ENCODE data around the gene PTPN3. TPM values are rescaled to one million over a fixed set of nuclear protein-coding genes. Genes with fewer than 3 reads are reported as not detected.
"Not testable (repeated sequence)": the region's sequence is repeated elsewhere in the genome, so short reads cannot be mapped to it uniquely, and the experiment has no call there.

PTPN3 gene
- polyA plus RNA-seq, 2 of the 4 experiments (the other 2 are of a cell fraction) = 8.9 to 20.3 TPM

- DNase-seq (ENCODE audit: low read depth in 1 of 2, low spot score in 1 of 2) (no peak), FAIRE-seq (no peak), ATAC-seq (no peak)
- peaks cover 9% of the 10 kb centered on the region for H3K4me1 ChIP-seq
- no peak overlapping the region for H3K27ac ChIP-seq
- H3K9me3 ChIP-seq = no peaks in the 10 kb centered on the region
- no peak overlapping the region for H3K4me3 ChIP-seq
- ChIA-PET POLR2A (no interaction called here), CTCF (interaction anchor here (1.0 to 1.4 kb wide), 3 partner anchors 8 to 71 kb away, joined by 3 to 5 read pairs (median 4); no protein-coding TSS in a partner anchor)
- WGBS (ENCODE audit: missing lambda C conversion rate) = 69% methylated on average over 4 of the region's 4 CpGs
- TF ChIP-seq TP53 (CRISPR knock-in tag; IDR thresholded peaks at IDR 0.05) = no peak
- TF ChIP-seq CBX2 (IDR thresholded peaks at IDR 0.05; ENCODE audit: borderline replicate concordance, low read depth) = no peak
- TF ChIP-seq, protein P1, sequence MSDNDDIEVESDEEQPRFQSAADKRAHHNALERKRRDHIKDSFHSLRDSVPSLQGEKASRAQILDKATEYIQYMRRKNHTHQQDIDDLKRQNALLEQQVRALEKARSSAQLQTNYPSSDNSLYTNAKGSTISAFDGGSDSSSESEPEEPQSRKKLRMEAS (IDR thresholded peaks at IDR 0.05) = no peak
- TF ChIP-seq CHD4 (IDR thresholded peaks at IDR 0.05; ENCODE audit: borderline replicate concordance) = no peak
- TF ChIP-seq HOXB13 (CRISPR knock-in tag; IDR thresholded peaks at IDR 0.05; ENCODE audit: low read depth) = no peak
- no peak for TF ChIP-seq ZFP36 (IDR thresholded peaks at IDR 0.05; ENCODE audit: borderline replicate concordance, partially characterized antibody)
- no peak for TF ChIP-seq NR3C1 (IDR thresholded peaks at IDR 0.05)
- TF ChIP-seq POLR2AphosphoS2 (conservative IDR thresholded peaks at IDR 0.05; ENCODE audit: low read length) = no peak
- no peak for TF ChIP-seq POLR2A (IDR thresholded peaks at IDR 0.05; ENCODE audit: low read length)
- TF ChIP-seq ZC3H11A (IDR thresholded peaks at IDR 0.05) = no peak
- TF ChIP-seq RFX5 (IDR thresholded peaks at IDR 0.05) = no peak
- TF ChIP-seq, protein P2, sequence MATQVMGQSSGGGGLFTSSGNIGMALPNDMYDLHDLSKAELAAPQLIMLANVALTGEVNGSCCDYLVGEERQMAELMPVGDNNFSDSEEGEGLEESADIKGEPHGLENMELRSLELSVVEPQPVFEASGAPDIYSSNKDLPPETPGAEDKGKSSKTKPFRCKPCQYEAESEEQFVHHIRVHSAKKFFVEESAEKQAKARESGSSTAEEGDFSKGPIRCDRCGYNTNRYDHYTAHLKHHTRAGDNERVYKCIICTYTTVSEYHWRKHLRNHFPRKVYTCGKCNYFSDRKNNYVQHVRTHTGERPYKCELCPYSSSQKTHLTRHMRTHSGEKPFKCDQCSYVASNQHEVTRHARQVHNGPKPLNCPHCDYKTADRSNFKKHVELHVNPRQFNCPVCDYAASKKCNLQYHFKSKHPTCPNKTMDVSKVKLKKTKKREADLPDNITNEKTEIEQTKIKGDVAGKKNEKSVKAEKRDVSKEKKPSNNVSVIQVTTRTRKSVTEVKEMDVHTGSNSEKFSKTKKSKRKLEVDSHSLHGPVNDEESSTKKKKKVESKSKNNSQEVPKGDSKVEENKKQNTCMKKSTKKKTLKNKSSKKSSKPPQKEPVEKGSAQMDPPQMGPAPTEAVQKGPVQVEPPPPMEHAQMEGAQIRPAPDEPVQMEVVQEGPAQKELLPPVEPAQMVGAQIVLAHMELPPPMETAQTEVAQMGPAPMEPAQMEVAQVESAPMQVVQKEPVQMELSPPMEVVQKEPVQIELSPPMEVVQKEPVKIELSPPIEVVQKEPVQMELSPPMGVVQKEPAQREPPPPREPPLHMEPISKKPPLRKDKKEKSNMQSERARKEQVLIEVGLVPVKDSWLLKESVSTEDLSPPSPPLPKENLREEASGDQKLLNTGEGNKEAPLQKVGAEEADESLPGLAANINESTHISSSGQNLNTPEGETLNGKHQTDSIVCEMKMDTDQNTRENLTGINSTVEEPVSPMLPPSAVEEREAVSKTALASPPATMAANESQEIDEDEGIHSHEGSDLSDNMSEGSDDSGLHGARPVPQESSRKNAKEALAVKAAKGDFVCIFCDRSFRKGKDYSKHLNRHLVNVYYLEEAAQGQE (IDR thresholded peaks at IDR 0.05) = no peak
- TF ChIP-seq EHF (CRISPR knock-in tag; IDR thresholded peaks at IDR 0.05) = no peak
- TF ChIP-seq HOXB5 (CRISPR knock-in tag; IDR thresholded peaks at IDR 0.05) = no peak
- TF ChIP-seq MAFK (IDR thresholded peaks at IDR 0.05; ENCODE audit: partially characterized antibody) = no peak
- TF ChIP-seq, protein P3, sequence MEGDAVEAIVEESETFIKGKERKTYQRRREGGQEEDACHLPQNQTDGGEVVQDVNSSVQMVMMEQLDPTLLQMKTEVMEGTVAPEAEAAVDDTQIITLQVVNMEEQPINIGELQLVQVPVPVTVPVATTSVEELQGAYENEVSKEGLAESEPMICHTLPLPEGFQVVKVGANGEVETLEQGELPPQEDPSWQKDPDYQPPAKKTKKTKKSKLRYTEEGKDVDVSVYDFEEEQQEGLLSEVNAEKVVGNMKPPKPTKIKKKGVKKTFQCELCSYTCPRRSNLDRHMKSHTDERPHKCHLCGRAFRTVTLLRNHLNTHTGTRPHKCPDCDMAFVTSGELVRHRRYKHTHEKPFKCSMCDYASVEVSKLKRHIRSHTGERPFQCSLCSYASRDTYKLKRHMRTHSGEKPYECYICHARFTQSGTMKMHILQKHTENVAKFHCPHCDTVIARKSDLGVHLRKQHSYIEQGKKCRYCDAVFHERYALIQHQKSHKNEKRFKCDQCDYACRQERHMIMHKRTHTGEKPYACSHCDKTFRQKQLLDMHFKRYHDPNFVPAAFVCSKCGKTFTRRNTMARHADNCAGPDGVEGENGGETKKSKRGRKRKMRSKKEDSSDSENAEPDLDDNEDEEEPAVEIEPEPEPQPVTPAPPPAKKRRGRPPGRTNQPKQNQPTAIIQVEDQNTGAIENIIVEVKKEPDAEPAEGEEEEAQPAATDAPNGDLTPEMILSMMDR (IDR thresholded peaks at IDR 0.05) = no peak
- TF ChIP-seq RNF2 (IDR thresholded peaks at IDR 0.05; ENCODE audit: borderline replicate concordance, low read depth) = no peak
- no peak overlapping the region for H3K4me2 ChIP-seq
These were observed 14.2 kb upstream of the PTPN3 start for GRCh38 chr9:109512170-109512756.

DNA sequence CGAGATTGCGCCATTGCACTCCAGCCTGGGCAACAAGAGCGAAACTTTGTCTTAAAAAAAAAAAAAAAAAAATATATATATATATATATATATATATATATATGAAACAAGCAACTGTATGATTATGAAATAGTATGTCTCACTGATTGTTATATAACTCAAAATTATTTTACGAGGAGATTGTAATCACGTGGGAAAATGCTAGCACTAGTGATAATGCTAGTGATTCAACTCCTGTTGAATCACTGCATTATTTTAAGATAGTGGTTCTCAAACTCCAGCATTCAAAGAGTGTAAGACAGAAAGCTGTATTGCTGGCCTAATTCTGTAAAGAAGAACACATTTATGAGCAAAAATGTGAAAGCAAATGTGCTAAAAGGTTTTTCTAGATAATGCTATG, 12.4 kb upstream of the PTPN3 start:
- POLR2A ChIA-PET = interaction anchor here (0.6 kb wide), 1 partner anchor 20 kb away, joined by 4 read pairs; no protein-coding TSS in a partner anchor
- no peak for DNase-seq (ENCODE audit: low read depth in 1 of 2, low spot score in 1 of 2)

GRCh38 chr9:109510042-109510441, 11.9 kb upstream of the PTPN3 start:
- not testable (repeated sequence) for ATAC-seq; H3K9me3 ChIP-seq; H3K4me3 ChIP-seq; H3K27ac ChIP-seq; DNase-seq (ENCODE audit: low read depth in 1 of 2, low spot score in 1 of 2); H3K4me2 ChIP-seq; FAIRE-seq
- CTCF ChIA-PET = interaction anchor here (0.7 to 2.8 kb wide), 4 partner anchors 10 to 69 kb away, joined by 4 to 12 read pairs (median 10); no protein-coding TSS in a partner anchor
- POLR2A ChIA-PET = interaction anchor here (0.6 kb wide), 1 partner anchor 19 kb away, joined by 4 read pairs; no protein-coding TSS in a partner anchor
- H3K4me1 ChIP-seq = peaks cover 26% of the 10 kb centered on the region
- 81% methylated on average over 4 of the region's 4 CpGs for WGBS (ENCODE audit: missing lambda C conversion rate)

More for the DNA sequence above, 12.4 kb upstream of the PTPN3 start:
- no peak overlapping the region for H3K4me3 ChIP-seq
- 77% methylated on average over 5 of the region's 5 CpGs for WGBS (ENCODE audit: missing lambda C conversion rate)
- H3K9me3 ChIP-seq = no peaks in the 10 kb centered on the region
- H3K4me1 ChIP-seq = peaks cover 26% of the 10 kb centered on the region
- CTCF ChIA-PET = interaction anchor here (2.6 to 2.8 kb wide), 3 partner anchors 9 to 70 kb away, joined by 9 to 12 read pairs (median 11); no protein-coding TSS in a partner anchor
- H3K4me2 ChIP-seq = no peak overlapping the region
- no peak for ATAC-seq
- TF ChIP-seq EHMT2 (IDR thresholded peaks at IDR 0.05; ENCODE audit: low read depth) (no peak), HOXB5 (CRISPR knock-in tag; IDR thresholded peaks at IDR 0.05) (no peak), FOXS1 (CRISPR knock-in tag; IDR thresholded peaks at IDR 0.05) (no peak)
- H3K27ac ChIP-seq = no peak overlapping the region
- no peak for FAIRE-seq
